AG09319 (cell line): ENCODE measurements around the gene EFNB2.

Source experiments
- DNase-seq: peaks from one replicate; pipeline ENCODE4 v3.0.0-alpha.2; 2010; ENCODE audit warnings: low read depth; ENCODE audit errors: extremely low read depth
- TF ChIP-seq, protein P1 (sequence below): IDR thresholded peaks from 2 replicates; pipeline ENCODE4 v1.5.1; 2011; ENCODE audit warnings: low read depth, mild to moderate bottlenecking, inconsistent platforms, low read length, moderate library complexity

The EFNB2 gene

GRCh38 chr13:106477303-106477702 is 58.2 kb downstream of the EFNB2 start:
- TF ChIP-seq, protein P1, sequence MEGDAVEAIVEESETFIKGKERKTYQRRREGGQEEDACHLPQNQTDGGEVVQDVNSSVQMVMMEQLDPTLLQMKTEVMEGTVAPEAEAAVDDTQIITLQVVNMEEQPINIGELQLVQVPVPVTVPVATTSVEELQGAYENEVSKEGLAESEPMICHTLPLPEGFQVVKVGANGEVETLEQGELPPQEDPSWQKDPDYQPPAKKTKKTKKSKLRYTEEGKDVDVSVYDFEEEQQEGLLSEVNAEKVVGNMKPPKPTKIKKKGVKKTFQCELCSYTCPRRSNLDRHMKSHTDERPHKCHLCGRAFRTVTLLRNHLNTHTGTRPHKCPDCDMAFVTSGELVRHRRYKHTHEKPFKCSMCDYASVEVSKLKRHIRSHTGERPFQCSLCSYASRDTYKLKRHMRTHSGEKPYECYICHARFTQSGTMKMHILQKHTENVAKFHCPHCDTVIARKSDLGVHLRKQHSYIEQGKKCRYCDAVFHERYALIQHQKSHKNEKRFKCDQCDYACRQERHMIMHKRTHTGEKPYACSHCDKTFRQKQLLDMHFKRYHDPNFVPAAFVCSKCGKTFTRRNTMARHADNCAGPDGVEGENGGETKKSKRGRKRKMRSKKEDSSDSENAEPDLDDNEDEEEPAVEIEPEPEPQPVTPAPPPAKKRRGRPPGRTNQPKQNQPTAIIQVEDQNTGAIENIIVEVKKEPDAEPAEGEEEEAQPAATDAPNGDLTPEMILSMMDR: no peak
- DNase-seq: no peak

GRCh38 chr13:106475852-106476251 is 59.6 kb downstream of the EFNB2 start:
- no peak for DNase-seq

GRCh38 chr13:106474912-106475311 is 60.5 kb downstream of the EFNB2 start:
- DNase-seq: no peak
- TF ChIP-seq, protein P1: no peak

More at GRCh38 chr13:106475852-106476251, 59.6 kb downstream of the EFNB2 start:
- TF ChIP-seq, protein P1: no peak

DNA sequence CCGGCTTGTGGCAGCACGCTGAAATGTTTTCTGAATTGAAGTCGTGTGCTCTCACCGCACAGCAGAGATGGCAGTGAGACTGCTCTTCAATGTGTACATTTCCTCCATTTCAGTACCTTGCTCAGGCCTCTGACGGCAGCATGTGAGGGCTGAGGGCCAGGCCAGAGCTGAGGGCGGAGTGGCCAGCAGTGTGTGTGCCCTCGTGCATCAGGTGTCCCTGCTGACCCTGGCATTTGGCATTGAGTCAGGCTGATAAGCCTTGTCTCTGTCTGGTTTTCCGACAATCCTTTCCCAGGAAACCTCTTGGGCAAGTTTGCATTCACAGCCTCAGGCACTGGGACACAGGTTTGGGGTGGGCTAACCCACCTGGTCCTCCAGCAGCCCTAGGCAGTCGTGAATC is 62.3 kb downstream of the EFNB2 start:
- TF ChIP-seq, protein P1: no peak
- DNase-seq: no peak

DNA sequence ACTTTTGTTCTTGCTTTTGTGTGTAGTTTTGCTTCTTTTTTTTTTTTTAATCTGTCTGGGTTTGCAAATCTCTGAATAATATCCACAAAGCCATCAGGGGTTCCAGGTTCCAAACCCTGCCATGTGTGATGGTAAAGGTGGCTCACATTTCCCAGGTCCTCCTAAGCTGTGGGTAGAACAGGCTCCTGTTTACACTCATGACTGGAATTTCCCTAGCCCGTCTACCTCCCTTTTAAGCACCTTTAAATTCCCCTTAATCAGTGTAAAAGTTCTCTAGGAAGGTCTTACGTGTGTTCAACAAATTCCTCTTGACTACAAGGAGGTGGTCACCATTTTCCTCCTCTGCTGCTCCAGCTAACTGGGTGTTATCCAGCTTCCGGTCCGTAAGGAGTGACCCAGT is 62.8 kb downstream of the EFNB2 start:
- TF ChIP-seq, protein P1: no peak
- no peak for DNase-seq

DNA sequence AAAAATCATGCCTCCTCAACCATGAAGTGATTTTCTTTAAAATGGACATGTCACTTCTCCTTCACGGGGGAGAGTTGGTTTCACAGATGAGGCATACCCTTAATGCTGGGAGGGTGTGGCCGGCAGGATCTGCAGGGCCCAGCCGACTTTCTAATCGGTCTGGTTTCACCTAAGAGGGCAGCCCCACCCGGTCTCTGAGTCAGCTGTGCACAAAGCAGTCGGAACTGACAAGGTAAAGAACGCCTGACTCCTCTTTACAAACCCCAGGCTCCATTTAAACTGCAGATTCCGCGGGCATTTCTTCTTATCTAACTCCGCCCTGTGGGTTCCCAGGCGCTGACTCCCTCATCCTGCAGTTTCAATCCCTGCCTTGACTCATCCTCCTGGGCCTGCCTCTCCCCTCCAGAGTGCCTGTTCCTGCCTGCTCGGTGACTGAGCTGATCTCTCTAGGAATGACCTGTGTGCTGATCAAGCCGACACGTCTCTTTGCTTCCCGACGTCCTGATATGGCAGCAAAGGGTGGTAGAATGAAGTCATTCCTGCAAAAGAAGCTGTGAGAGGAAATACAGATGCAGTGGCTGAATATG is 63.4 kb downstream of the EFNB2 start:
- TF ChIP-seq, protein P1: no peak

DNA sequence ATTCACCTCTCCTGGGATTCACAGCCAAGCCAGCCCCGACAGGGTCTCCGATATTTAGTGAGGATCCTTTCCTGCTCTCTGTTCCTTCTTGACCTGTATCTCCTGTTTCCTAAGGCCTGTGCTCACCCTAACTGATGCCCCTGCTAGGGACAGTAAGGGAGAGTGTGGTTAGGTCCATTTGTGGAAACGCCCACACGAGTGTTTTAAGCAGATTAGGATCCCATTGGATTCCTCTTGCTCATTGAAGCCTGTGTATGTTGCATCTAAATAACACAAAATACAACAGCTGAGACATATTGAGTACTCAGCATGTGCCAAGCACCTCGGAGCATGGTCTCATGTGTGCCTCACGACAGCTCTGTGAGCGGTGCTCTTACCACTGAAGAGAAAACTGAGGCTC is 64.9 kb downstream of the EFNB2 start:
- no peak for DNase-seq
- TF ChIP-seq, protein P1: no peak

More for the DNA sequence above, 63.4 kb downstream of the EFNB2 start:
- DNase-seq: no peak
